GM12864 (cell line): ENCODE data around the gene HYAL3.

Experiments used
- DNase-seq: peaks from one replicate; pipeline ENCODE4 v3.0.0-alpha.2; 2011; ENCODE audit warnings: low read depth
- H3K4me3 ChIP-seq: 2 replicates; pipeline ENCODE4 v1.5.1; 2011; ENCODE audit warnings: mild to moderate bottlenecking, low read depth, low read length, control low read depth
- CTCF ChIP-seq: IDR thresholded peaks from 2 replicates; pipeline ENCODE4 v1.5.1; 2011; ENCODE audit warnings: low read depth, mild to moderate bottlenecking, moderate library complexity, low read length, control low read depth, inconsistent platforms; ENCODE audit errors: missing control alignments

The HYAL3 gene

GRCh38 chr3:50304601-50305000, 5.4 kb upstream of the HYAL3 start:
- H3K4me3 ChIP-seq = no peak overlapping the region
- DNase-seq = no peak
- TF ChIP-seq CTCF = no peak

- H3K4me3 ChIP-seq = no peak within 1 kb of the TSS
- DNase-seq = no peak
- TF ChIP-seq CTCF = no peak
Measured at GRCh38 chr3:50303013-50303815, 4.0 kb upstream of the HYAL3 start, which contains the start of gene HYAL1. Gene HYAL1, minus strand, starts transcription at chr3:50303574. Its CDS starts 618 bp downstream, at chr3:50302956.

- no peak for DNase-seq
- no peak for TF ChIP-seq CTCF
- H3K4me3 ChIP-seq = no peak overlapping the region
Measured at GRCh38 chr3:50302095-50303012, 3.1 kb upstream of the HYAL3 start.

- peak overlapping the region; percentile 62 for H3K4me3 ChIP-seq
- DNase-seq = no peak
- TF ChIP-seq CTCF = no peak
Measured at GRCh38 chr3:50300681-50301254, 1.6 kb upstream of the HYAL3 start.

- DNase-seq = no peak
- TF ChIP-seq CTCF = no peak
- H3K4me3 ChIP-seq = peak overlapping the region; percentile 62
Measured at GRCh38 chr3:50299929-50300680, 900 bp upstream of the HYAL3 start.

- TF ChIP-seq CTCF = no peak
- DNase-seq = no peak
- H3K4me3 ChIP-seq = peak overlapping the region; percentile 62
Measured at GRCh38 chr3:50299638-50299928, 378 bp upstream of the HYAL3 start.
